NCI-H128 (cell line): ENCODE measurements around the gene PNMA8A.
"Not testable (repeated sequence)": the region's sequence is repeated elsewhere in the genome, so short reads cannot be mapped to it uniquely, and the experiment has no call there.

Experiments used
- DNase-seq: peaks from one replicate; lab custom pipeline; 2025; ENCODE audit not compliant: unreplicated experiment; lab: John Stamatoyannopoulos, UW

The PNMA8A gene, protein sequence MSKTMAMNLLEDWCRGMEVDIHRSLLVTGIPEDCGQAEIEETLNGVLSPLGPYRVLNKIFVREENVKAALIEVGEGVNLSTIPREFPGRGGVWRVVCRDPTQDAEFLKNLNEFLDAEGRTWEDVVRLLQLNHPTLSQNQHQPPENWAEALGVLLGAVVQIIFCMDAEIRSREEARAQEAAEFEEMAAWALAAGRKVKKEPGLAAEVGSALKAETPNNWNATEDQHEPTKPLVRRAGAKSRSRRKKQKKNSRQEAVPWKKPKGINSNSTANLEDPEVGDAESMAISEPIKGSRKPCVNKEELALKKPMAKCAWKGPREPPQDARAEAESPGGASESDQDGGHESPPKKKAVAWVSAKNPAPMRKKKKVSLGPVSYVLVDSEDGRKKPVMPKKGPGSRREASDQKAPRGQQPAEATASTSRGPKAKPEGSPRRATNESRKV

DNA sequence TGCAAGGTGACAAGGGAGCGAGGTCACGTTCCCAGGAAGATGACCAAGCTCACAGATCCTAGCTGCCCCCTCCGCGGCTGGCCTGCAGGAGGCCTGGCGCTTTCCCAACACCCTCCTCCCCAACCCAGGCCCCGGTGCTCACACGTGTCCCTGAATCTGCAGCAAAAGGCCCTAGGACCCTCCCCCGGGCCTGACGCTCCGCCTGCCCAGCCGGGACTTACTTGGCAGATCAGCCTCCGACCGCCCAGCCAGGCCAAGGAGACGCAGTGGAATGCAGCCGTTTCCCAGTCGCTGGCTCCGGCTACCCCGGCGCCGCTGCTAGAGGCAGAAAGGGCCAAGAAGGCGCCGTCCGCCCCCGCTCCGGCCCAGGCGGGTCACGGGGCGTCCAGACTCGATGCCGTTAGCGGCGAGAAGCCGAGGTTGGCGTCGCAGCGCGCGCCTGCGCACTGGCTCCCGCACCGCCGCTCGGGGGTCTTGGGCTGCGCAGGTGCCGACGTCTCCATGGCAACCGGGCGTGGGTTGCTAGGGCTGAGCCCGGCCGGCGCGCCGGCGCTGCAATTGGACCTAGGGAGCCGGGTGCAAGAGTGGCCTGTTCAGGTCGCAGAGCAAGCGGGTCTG lies at the start of gene PNMA8A:
PNMA8A (minus strand) TSS at position 448 of the 618 bp plus-strand sequence. CDS start 528 bp downstream, outside the sequence.
- peak; percentile 89 for DNase-seq

DNA sequence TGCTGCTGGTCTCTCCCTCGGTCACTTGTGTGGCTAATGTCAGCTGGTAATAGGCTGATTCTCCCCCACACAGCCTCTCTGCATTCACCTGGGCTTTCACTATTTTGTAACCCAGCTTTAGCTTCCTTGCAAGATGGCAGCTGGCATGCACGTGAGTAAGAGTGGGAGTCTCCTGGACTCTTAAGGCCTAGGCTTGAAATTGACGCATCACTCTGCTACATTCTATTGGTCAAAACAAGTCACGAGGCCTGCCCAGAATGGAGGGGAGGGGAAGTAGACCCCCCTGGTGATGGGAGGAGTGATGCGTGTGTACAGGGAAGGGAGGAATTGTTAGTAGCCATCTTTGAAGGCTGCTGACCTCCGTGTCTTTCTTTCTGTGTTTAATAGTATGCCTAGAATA lies 49.3 kb upstream of the PNMA8A start:
- no peak for DNase-seq

- DNase-seq, result no peak
These were observed 46.1 kb upstream of the PNMA8A start for GRCh38 chr19:46517471-46517870.

GRCh38 chr19:46515879-46516350 lies 44.6 kb upstream of the PNMA8A start:
- no peak for DNase-seq

GRCh38 chr19:46515290-46515609 lies 43.9 kb upstream of the PNMA8A start:
- DNase-seq, result no peak

DNA sequence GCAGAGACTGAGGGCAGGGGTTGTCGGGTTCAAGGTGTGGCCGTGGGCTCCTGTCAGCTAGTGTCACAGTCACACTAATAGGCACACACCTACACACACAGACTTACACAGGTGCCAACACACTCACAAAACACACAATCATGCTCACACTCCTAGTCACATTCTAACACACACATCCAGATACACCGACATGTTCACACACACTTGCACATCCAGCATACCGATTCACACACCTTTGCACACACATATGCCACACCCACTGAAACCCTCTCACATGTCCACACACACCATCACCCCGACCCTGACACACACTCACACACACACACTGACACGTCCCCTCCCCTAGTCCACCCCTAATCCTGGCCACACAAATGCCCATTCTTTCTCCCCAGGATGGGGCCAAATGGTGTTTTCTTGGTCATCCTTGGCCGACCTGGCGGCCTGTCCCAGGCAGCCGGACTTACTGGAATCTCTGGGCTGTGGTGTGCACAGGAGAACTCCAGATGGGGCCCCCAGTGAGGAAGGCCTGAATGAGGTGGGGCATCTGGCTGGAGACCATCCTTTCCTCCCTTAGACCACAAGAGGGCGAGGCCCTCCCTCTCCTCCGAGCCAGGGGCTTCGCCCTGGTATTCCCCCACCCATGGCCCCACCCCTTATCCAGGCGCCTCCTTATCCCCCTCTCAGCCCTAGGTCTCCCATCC lies 43.4 kb upstream of the PNMA8A start:
- no peak for DNase-seq

DNA sequence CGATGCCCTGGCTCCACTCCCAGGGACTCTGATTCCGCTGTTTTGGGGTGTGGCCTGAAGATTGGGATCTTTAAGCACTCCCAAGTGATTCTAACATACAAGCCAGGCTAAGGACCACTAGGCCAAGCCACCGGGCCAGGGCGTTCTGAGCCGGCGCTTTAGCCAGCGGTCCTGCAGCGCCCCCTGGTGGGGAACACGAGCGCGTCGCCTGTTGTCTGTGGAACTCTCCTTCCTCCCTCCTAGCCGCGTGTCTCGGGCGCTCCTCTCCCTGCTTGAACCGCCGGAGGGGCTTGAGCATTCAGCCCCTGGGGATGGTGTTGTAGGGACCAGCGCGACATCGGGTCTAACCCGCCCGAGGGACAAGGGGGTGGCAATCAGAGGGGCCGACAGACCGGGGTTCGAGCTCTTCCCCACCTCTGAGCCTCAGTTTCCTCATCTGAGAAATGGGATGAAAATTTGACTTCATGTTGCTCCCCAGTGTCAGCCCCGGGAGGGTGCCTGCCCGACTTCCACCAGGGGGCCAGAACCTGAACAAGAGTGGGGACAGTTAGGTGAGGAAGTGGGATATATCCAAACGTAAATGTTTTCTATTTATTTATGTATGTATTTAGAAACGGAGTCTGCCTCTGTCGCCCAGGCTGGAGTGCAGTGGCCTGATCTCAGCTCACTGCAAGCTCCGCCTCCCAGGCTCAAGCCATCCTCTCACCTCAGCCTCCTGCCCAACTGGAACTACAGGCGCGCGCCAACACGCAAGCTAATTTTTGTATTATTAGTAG lies 42.3 kb upstream of the PNMA8A start:
- DNase-seq, result peak; percentile 36

DNA sequence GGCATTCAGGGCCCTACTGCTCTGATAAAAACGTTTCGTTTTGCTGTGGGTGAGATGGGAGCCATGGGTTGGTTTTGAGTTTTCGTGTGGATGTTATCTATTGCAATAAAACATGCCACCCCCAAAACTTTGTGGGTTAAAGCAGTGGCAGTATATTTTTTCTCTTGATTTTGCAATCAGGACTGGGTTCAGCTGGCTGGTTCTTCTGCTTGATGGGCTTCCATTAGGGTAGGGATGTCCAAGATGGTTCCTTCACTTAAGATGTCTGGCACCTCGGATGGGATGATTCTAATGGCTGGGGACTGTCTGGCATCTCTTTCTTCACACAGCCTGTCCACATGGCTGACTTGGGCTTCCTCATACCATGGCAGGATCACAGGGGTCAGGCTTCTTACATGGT lies 39.9 kb upstream of the PNMA8A start:
- DNase-seq, result no peak

GRCh38 chr19:46508206-46508605 lies 36.8 kb upstream of the PNMA8A start:
- no peak for DNase-seq

GRCh38 chr19:46503848-46504453 lies 32.6 kb upstream of the PNMA8A start:
- DNase-seq, result no peak

- no peak for DNase-seq
These were observed 31.5 kb upstream of the PNMA8A start for GRCh38 chr19:46502891-46503290.

DNA sequence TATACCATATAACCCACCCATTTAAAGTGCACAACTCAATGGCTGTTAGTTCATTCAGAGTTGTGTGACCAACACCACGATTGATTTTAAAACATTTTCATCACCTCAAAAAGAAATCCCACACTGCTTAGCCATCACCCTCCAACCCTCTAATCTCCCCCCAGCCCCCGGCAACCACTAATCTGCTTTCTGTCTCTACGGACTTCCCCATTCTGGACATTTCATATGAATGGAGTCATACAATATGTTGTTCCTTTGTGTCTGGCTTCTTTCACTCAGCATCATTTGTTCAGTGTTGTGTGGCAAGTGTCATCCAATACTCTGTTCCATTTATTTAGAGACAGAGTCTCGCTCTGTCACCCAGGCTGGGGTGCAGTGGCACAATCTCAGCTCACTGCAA lies 28.3 kb upstream of the PNMA8A start:
- DNase-seq, result no peak

GRCh38 chr19:46497773-46498172 lies 26.4 kb upstream of the PNMA8A start:
- no peak for DNase-seq

DNA sequence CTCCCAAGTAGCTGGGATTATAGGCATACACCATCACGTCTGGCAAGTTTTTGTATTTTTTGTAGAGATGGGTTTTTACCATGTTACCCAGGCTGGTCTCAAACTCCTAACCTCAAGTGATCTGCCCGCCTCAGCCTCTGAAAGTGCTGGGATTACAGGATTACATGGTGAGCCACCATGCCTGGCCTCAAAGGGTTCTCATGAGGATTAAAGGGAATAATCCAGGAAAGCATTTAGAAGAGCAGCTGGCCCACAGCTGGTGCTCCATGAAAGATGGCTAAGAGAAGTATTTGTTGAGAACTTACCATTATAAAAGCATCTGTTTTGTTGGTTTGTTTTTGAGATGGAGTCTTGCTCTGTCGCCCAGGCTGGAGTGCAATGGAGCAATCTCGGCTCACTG lies 25.5 kb upstream of the PNMA8A start:
- DNase-seq, result not testable (repeated sequence)

GRCh38 chr19:46496304-46496703 lies 24.9 kb upstream of the PNMA8A start:
- no peak for DNase-seq

DNA sequence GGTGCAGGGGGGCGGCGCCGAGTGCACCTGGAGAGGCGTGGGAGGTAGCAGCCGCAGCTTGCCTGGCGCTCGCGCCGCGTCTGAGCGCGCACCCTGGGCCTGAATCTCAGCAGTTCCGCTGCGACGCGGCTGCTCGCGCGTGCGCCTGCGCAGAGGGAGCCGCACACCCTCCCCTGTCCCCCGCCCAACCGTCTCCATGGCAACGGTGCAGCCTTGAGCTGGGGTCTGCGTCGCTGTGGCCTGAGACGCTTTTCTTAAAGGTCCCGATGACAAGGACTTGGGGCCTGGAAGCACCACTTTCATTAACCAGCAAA lies 24.4 kb upstream of the PNMA8A start, which contains the start of gene PNMA8B:
PNMA8B (minus strand) TSS at position 82 of the 314 bp plus-strand sequence. CDS start 402 bp downstream, outside the sequence.
- DNase-seq, result peak; percentile 90

DNA sequence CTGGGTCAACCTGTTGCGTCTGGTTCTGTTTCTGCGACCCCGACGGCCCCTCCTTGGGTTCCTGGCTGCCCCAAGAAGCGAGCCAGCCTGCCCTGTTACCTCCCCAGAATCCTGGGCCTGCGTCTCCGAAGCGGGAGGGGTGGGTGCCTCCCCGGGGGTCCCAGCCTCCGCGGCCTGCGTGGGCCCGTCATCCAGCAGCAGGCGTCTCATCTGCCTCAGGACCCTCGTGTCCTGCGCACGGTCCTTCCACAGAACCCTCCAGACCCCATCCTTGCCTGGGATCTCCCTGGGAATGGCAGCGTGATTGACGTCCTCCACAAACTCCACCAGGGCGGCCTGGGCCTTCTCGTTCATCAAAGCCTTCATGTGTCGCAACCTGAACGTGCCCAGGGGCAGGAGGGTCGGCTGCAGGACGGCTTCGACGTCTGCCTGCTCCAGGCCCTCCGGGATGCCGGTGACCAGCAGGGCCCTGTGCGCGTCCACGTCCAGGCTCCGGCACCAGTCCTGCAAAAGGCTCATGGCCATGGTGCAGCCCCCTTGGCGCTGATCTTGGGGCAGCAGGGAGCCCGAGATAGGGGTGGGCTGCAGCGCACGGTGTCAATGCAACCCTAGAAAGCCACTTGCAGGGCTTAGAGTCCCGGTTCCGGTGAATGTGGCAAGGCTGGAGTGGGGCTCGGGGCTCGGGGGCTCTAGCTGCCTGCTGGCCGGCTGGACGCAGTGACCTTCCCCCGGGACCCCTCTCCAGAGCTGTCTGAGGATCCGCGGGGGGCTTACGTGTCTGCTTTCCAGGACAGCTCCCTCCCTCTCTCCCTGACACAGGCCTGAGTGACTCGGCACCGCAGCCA lies 23.8 kb upstream of the PNMA8A start:
- DNase-seq, result no peak

DNA sequence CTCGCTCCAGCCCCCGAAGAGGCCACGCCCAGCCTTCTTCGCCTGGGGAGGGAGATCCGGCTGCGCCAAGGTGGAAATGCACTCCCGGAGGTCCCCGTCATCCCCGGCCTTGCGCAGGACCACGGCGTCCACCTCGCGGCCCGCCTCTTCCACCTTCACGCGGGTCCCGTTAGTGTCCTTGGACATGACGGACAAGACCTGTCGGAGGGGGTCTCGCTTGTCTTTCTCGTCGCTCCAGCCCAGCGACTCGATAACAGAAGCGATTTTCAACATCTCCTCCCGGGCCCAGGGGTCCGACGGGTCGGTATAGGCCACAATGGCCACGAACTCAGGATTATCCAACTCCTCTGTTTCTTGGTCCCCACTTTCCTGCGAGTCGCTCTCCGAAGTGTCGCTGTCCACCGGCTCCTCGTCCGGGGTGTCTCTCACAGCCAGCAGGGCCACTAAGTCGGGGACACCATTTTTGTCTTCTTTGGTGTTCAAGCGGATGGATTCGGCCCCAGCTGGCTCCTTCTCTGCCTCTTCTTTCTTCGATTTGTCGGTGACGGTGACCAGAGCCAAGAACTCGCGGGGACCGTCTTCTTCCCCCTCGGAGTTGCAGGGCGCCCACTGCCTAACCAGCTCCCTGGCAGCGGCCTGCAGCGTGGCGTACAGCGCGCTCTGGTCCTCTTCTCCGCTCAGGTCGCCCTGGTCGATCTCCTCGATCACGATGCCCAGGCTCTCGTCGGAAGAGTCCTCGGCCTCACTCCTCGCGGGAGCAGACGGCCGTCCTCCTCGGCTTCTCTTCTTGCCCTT lies 23.0 kb upstream of the PNMA8A start:
- DNase-seq, result no peak
